MM.1S (cell line): ENCODE results near the gene NRG2.

Experiments
- CTCF ChIP-seq: fragments of 300-600 bp; sonication (generic); IDR thresholded peaks from 2 replicates; pipeline ENCODE4 v1.5.1; 2016; ENCODE audit warnings: antibody characterized with exemption, low read length, mixed read lengths
- EZH2 ChIP-seq: fragments of 300-600 bp; sonication (generic); optimal IDR thresholded peaks from 2 replicates; pipeline ENCODE3; 2017; ENCODE audit warnings: low read depth, mild to moderate bottlenecking, antibody characterized with exemption, low read length, mixed read lengths
- EZH2phosphoT487 ChIP-seq: fragments of 300-600 bp; sonication (generic); IDR thresholded peaks from 2 replicates; pipeline ENCODE4 v1.6.1; 2018; ENCODE audit warnings: antibody characterized with exemption, low read length

DNA sequence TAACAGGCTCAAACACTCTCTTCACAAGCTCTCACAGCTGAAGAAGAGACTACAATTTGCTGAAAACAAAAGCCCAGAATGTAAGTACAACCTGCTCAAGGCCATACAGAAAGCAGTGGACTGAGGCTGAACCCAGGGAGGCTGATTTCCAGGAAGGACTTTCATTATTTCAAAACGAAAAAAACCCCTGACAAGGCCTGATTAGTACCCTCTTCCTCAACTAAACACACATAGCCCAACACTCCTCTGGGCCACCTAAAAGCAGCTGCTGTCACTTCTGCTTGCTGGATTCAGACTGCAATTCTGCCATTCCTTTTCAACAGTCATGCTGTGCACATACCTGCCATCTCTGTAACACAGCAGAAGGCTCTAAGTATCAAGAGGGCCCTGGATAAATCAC lies 18.2 kb downstream of the NRG2 start:
- TF ChIP-seq CTCF (no peak), EZH2 (no peak), EZH2phosphoT487 (no peak)
